ENCODE data around the gene SHC2.

Gene SHC2, protein sequence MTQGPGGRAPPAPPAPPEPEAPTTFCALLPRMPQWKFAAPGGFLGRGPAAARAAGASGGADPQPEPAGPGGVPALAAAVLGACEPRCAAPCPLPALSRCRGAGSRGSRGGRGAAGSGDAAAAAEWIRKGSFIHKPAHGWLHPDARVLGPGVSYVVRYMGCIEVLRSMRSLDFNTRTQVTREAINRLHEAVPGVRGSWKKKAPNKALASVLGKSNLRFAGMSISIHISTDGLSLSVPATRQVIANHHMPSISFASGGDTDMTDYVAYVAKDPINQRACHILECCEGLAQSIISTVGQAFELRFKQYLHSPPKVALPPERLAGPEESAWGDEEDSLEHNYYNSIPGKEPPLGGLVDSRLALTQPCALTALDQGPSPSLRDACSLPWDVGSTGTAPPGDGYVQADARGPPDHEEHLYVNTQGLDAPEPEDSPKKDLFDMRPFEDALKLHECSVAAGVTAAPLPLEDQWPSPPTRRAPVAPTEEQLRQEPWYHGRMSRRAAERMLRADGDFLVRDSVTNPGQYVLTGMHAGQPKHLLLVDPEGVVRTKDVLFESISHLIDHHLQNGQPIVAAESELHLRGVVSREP

GRCh38 chr19:460877-461720 lies at the start of gene SHC2:
Gene SHC2 (minus strand): TSS chr19:461033. CDS start chr19:460996, 37 bp downstream.
- peaks cover 17% of the 10 kb centered on the region for H3K27me3 Mint-ChIP-seq
- DNase-seq (ENCODE audit: low spot score in 2 of 2) (no peak), ATAC-seq (ENCODE audit: low read depth) (no peak)
- H3K4me3 Mint-ChIP-seq = peak within 1 kb of the TSS; percentile 50
- no peak within 1 kb of the TSS for H3K27ac Mint-ChIP-seq
- H3K36me3 Mint-ChIP-seq = peaks cover 3% of the 10 kb centered on the region
- H3K4me1 Mint-ChIP-seq = peaks cover 3% of the 10 kb centered on the region
- H3K9me3 Mint-ChIP-seq = peaks cover 13% of the 10 kb centered on the region

GRCh38 chr19:508204-509150 lies 47.6 kb upstream of the SHC2 start:
- H3K4me1 Mint-ChIP-seq = peaks cover 18% of the 10 kb centered on the region
- DNase-seq (ENCODE audit: low spot score in 2 of 2) (no peak), ATAC-seq (ENCODE audit: low read depth) (no peak)
- peak overlapping the region; percentile 99 for H3K4me3 Mint-ChIP-seq
- H3K9me3 Mint-ChIP-seq = no peaks in the 10 kb centered on the region
- no peaks in the 10 kb centered on the region for H3K27me3 Mint-ChIP-seq
- H3K27ac Mint-ChIP-seq = peak overlapping the region; percentile 97
- H3K36me3 Mint-ChIP-seq = no peaks in the 10 kb centered on the region

GRCh38 chr19:507286-508203 lies 46.7 kb upstream of the SHC2 start, which contains the start of gene TPGS1:
Gene TPGS1 (plus strand): TSS chr19:507497. CDS start chr19:507507, 10 bp downstream.
- H3K36me3 Mint-ChIP-seq = no peaks in the 10 kb centered on the region
- H3K4me1 Mint-ChIP-seq = peaks cover 18% of the 10 kb centered on the region
- H3K27ac Mint-ChIP-seq = peak within 1 kb of the TSS; percentile 97
- peak within 1 kb of the TSS; percentile 99 for H3K4me3 Mint-ChIP-seq
- peak in 1 of 2 donors; percentile 88 for DNase-seq (ENCODE audit: low spot score in 2 of 2)
- no peaks in the 10 kb centered on the region for H3K27me3 Mint-ChIP-seq
- no peaks in the 10 kb centered on the region for H3K9me3 Mint-ChIP-seq
- peak; percentile 61 for ATAC-seq (ENCODE audit: low read depth)

- Mint-ChIP-seq H3K36me3 (no peaks in the 10 kb centered on the region), H3K4me1 (peaks cover 16% of the 10 kb centered on the region), H3K4me3 (peak overlapping the region; percentile 99), H3K9me3 (no peaks in the 10 kb centered on the region), H3K27me3 (no peaks in the 10 kb centered on the region), H3K27ac (peak overlapping the region; percentile 97)
- ATAC-seq (ENCODE audit: low read depth) = peak; percentile 67
- DNase-seq (ENCODE audit: low spot score in 2 of 2) = peak; percentile 94 to 97
These were observed 45.8 kb upstream of the SHC2 start for GRCh38 chr19:506404-507285.

DNA sequence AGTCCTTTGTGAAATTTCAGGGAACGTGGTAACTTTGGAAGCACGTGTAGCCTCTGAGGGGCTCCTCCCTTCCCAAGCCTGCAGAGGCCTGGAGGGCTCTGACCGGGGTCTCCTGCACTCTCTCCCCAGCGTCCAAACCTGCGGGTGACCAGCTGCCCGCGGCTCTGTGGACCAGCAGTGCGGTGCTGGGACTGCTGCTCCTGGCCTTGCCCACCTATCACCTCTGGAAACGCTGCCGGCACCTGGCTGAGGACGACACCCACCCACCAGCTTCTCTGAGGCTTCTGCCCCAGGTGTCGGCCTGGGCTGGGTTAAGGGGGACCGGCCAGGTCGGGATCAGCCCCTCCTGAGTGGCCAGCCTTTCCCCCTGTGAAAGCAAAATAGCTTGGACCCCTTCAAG lies 43.8 kb upstream of the SHC2 start:
- no peak for ATAC-seq (ENCODE audit: low read depth)
- DNase-seq (ENCODE audit: low spot score in 2 of 2) = no peak
- Mint-ChIP-seq H3K9me3 (no peaks in the 10 kb centered on the region), H3K27ac (no peak overlapping the region), H3K27me3 (peaks cover 1% of the 10 kb centered on the region), H3K4me3 (no peak overlapping the region), H3K36me3 (no peaks in the 10 kb centered on the region), H3K4me1 (peaks cover 5% of the 10 kb centered on the region)

DNA sequence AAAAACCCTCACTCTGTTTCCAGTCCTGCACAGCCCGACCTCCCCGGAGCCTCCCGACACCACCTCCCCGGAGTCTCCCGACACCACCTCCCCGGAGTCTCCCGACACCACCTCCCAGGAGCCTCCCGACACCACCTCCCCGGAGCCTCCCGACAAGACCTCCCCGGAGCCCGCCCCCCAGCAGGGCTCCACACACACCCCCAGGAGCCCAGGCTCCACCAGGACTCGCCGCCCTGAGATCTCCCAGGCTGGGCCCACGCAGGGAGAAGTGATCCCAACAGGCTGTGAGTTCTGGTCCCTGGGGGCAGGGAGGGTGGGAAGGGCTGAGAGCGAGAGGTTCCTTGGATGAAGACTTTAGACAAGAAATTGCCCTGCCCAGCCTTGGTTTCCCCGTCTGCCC lies 40.8 kb upstream of the SHC2 start:
- no peak for ATAC-seq (ENCODE audit: low read depth)
- peaks cover 3% of the 10 kb centered on the region for H3K36me3 Mint-ChIP-seq
- peaks cover 14% of the 10 kb centered on the region for H3K27me3 Mint-ChIP-seq
- H3K4me1 Mint-ChIP-seq = peaks cover 10% of the 10 kb centered on the region
- no peak overlapping the region for H3K27ac Mint-ChIP-seq
- DNase-seq (ENCODE audit: low spot score in 2 of 2) = no peak
- no peaks in the 10 kb centered on the region for H3K9me3 Mint-ChIP-seq
- no peak overlapping the region for H3K4me3 Mint-ChIP-seq

DNA sequence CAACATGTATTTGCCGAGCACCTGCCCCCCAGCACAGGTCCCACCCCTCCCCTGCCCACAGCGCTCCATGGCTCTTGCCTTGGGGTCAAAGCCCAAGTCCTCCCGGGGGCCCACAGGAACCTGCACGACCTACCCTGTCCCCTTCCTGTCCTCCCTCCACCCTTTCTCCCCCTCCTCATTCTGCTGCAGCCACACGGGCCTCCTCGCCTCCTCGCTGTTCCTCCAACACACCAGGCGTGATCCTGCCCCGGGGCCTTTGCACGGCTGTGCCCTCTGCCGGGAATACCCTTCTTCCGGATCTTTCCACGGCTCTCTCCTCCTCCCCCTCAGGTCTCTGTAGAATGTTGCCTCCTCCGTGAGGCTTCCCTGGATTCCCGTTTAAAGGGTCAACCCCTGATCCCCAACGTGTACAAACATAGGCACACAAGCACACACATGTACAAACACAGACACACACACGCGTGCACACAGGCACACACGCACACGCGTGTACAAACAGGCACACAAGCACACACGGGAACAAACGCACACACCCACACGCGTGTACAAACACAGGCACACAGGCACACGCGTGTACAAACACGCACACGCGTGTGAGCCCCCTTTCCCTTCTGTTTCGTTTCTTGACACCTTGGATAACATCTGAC lies 38.3 kb upstream of the SHC2 start:
- Mint-ChIP-seq H3K27me3 (peaks cover 20% of the 10 kb centered on the region), H3K4me3 (peak overlapping the region; percentile 25), H3K27ac (no peak overlapping the region), H3K9me3 (no peaks in the 10 kb centered on the region), H3K4me1 (peaks cover 10% of the 10 kb centered on the region), H3K36me3 (peaks cover 3% of the 10 kb centered on the region)
- no peak for ATAC-seq (ENCODE audit: low read depth)
- DNase-seq (ENCODE audit: low spot score in 2 of 2) = no peak

GRCh38 chr19:498511-498891 lies 37.7 kb upstream of the SHC2 start:
- H3K9me3 Mint-ChIP-seq = no peaks in the 10 kb centered on the region
- ATAC-seq (ENCODE audit: low read depth) = no peak
- DNase-seq (ENCODE audit: low spot score in 2 of 2) = no peak
- H3K36me3 Mint-ChIP-seq = peaks cover 3% of the 10 kb centered on the region
- no peak overlapping the region for H3K27ac Mint-ChIP-seq
- H3K4me1 Mint-ChIP-seq = peaks cover 13% of the 10 kb centered on the region
- peak overlapping the region; percentile 21 for H3K4me3 Mint-ChIP-seq
- peaks cover 22% of the 10 kb centered on the region for H3K27me3 Mint-ChIP-seq

DNA sequence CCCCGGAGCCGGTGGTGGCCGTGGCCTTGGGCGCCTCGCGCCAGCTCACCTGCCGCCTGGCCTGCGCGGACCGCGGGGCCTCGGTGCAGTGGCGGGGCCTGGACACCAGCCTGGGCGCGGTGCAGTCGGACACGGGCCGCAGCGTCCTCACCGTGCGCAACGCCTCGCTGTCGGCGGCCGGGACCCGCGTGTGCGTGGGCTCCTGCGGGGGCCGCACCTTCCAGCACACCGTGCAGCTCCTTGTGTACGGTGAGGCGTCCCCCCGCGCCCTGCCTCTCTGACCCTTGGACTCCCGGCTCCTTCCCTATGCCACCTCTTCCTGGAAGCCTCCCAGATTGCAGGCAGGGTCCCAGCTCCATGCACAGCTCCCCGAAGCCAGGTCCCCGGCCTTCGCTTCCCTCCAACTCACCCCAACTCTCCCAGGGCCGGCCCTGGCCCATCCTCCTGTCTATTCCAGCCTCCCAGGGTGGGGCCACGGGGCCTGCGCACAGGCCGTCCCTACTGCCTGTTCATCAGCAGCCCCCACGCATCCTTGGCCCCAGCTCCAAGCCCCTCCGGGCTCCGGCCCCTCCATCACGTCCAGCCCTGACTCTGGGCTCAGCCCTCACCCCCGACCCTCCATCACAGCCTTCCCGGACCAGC lies 37.2 kb upstream of the SHC2 start:
- Mint-ChIP-seq H3K27me3 (peaks cover 22% of the 10 kb centered on the region), H3K36me3 (peaks cover 3% of the 10 kb centered on the region), H3K4me1 (peaks cover 14% of the 10 kb centered on the region), H3K4me3 (peak overlapping the region; percentile 21), H3K27ac (no peak overlapping the region), H3K9me3 (no peaks in the 10 kb centered on the region)
- DNase-seq (ENCODE audit: low spot score in 2 of 2) = no peak
- ATAC-seq (ENCODE audit: low read depth) = peak; percentile 22

DNA sequence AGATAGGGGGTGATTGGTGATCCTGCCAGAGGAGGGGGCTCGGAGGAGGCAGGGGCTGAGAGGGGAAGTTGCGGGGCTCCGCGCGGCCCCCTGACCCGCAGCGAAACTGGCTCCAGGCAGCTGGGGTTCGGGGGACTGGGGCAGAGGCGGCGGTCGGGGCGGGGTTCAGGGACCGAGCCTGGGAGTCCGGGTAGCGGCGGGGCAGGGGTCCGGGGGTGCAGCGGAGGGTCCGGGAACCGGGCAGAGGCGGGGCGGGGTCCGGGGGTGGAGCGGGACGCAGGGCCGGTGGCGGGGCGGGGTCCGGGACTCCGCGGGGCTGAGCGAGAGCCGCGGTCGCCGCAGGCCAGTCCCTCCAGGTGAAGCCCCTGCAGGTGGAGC lies 36.6 kb upstream of the SHC2 start:
- no peak for DNase-seq (ENCODE audit: low spot score in 2 of 2)
- Mint-ChIP-seq H3K36me3 (peaks cover 3% of the 10 kb centered on the region), H3K9me3 (peaks cover 1% of the 10 kb centered on the region), H3K4me1 (peaks cover 16% of the 10 kb centered on the region), H3K4me3 (no peak overlapping the region), H3K27me3 (peaks cover 22% of the 10 kb centered on the region), H3K27ac (no peak overlapping the region)
- ATAC-seq (ENCODE audit: low read depth) = no peak

DNA sequence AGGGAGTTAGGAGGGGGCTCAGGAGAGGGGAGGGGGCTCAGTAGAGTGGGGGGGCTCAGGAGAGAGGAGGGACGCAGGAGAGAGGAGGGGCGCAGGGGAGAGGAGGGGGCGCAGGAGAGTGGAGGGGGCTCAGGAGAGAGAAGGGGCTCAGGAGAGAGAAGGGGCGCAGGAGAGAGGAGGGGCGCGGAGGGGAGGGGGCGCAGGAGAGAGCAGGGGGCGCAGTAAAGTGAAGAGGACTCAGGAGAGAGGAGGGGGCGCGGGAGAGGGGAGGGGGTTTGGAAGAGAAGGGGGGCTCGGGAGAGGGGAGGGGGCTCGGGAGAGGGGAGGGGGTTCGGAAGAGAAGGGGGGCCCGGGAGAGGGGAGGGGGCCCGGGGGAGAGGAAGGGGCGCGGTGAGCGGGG lies 36.2 kb upstream of the SHC2 start:
- no peak for ATAC-seq (ENCODE audit: low read depth)
- H3K9me3 Mint-ChIP-seq = peaks cover 1% of the 10 kb centered on the region
- H3K27me3 Mint-ChIP-seq = peaks cover 22% of the 10 kb centered on the region
- no peak for DNase-seq (ENCODE audit: low spot score in 2 of 2)
- H3K27ac Mint-ChIP-seq = no peak overlapping the region
- H3K4me3 Mint-ChIP-seq = no peak overlapping the region
- peaks cover 3% of the 10 kb centered on the region for H3K36me3 Mint-ChIP-seq
- peaks cover 16% of the 10 kb centered on the region for H3K4me1 Mint-ChIP-seq

Measured in memory B cell (primary cell).